Liver (tissue), 3 donors: Measurements from ENCODE around the gene ADPRS.

Source experiments
- ATF3 ChIP-seq: IDR thresholded peaks from 2 replicates; pipeline ENCODE4 v1.6.1; 2016; ENCODE audit warnings: antibody characterized with exemption
- EGR1 ChIP-seq, 2 donors: IDR thresholded peaks; 2 replicates each; pipeline ENCODE4 v1.6.1; 2016 to 2018; ENCODE audit warnings: antibody characterized with exemption in 2 of 2, low read depth in 2 of 2
- FOXA1 ChIP-seq: IDR thresholded peaks from 2 replicates; pipeline ENCODE4 v1.6.1; 2016; ENCODE audit warnings: antibody characterized with exemption
- GABPA ChIP-seq, 2 donors: IDR thresholded peaks in 1 of 2; conservative IDR thresholded peaks in 1 of 2; 2 replicates each; pipeline ENCODE4 v1.6.1; 2016; ENCODE audit warnings: antibody characterized with exemption in 2 of 2, mild to moderate bottlenecking in 1 of 2, moderate library complexity in 1 of 2
- HNF4A ChIP-seq, 2 donors: conservative IDR thresholded peaks; 2 replicates each; pipeline ENCODE4 v1.6.1; 2016; ENCODE audit warnings: antibody characterized with exemption in 2 of 2, mild to moderate bottlenecking in 2 of 2
- NR2F2 ChIP-seq: IDR thresholded peaks from 2 replicates; pipeline ENCODE4 v1.6.1; 2016; ENCODE audit warnings: antibody characterized with exemption
- RAD21 ChIP-seq, 2 donors: IDR thresholded peaks; 2 replicates each; pipeline ENCODE4 v1.6.1; 2016; ENCODE audit warnings: antibody characterized with exemption in 2 of 2, mild to moderate bottlenecking in 2 of 2
- REST ChIP-seq: IDR thresholded peaks from 2 replicates; pipeline ENCODE4 v1.6.1; 2016; ENCODE audit warnings: antibody characterized with exemption, mild to moderate bottlenecking
- RXRA ChIP-seq, 2 donors: IDR thresholded peaks; 2 replicates each; pipeline ENCODE4 v1.6.1; 2017 to 2018; ENCODE audit warnings: antibody characterized with exemption in 2 of 2, mild to moderate bottlenecking in 1 of 2
- SP1 ChIP-seq: IDR thresholded peaks from 2 replicates; pipeline ENCODE4 v1.6.1; 2018; ENCODE audit warnings: antibody characterized with exemption, mild to moderate bottlenecking
- YY1 ChIP-seq: IDR thresholded peaks from 2 replicates; pipeline ENCODE4 v1.6.1; 2016; ENCODE audit warnings: antibody characterized with exemption, mild to moderate bottlenecking
- TF ChIP-seq, protein P1 (sequence below): fragments of 150-350 bp; IDR thresholded peaks from 2 replicates; pipeline ENCODE4 v1.5.1; 2017; ENCODE audit warnings: improper control_type of control experiment, low read depth, low read length; ENCODE audit not compliant: missing input control
- TF ChIP-seq, protein P2 (sequence below): IDR thresholded peaks from 2 replicates; pipeline ENCODE4 v1.6.1; 2016; ENCODE audit warnings: antibody characterized with exemption
- donor health status: healthy.
- donor health status: healthy.

- TF ChIP-seq, protein P1, sequence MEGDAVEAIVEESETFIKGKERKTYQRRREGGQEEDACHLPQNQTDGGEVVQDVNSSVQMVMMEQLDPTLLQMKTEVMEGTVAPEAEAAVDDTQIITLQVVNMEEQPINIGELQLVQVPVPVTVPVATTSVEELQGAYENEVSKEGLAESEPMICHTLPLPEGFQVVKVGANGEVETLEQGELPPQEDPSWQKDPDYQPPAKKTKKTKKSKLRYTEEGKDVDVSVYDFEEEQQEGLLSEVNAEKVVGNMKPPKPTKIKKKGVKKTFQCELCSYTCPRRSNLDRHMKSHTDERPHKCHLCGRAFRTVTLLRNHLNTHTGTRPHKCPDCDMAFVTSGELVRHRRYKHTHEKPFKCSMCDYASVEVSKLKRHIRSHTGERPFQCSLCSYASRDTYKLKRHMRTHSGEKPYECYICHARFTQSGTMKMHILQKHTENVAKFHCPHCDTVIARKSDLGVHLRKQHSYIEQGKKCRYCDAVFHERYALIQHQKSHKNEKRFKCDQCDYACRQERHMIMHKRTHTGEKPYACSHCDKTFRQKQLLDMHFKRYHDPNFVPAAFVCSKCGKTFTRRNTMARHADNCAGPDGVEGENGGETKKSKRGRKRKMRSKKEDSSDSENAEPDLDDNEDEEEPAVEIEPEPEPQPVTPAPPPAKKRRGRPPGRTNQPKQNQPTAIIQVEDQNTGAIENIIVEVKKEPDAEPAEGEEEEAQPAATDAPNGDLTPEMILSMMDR = no peak
- TF ChIP-seq REST = no peak
- no peak for TF ChIP-seq YY1
- TF ChIP-seq, protein P2, sequence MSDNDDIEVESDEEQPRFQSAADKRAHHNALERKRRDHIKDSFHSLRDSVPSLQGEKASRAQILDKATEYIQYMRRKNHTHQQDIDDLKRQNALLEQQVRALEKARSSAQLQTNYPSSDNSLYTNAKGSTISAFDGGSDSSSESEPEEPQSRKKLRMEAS = no peak
- TF ChIP-seq HNF4A (conservative IDR thresholded peaks at IDR 0.05) = no peak
- TF ChIP-seq NR2F2 = no peak
- TF ChIP-seq RXRA (IDR thresholded peaks at IDR 0.05) = no peak
- TF ChIP-seq RAD21 (IDR thresholded peaks at IDR 0.05) = no peak
- no peak for TF ChIP-seq FOXA1
- no peak for TF ChIP-seq GABPA (IDR thresholded peaks at IDR 0.05 in 1 of 2, conservative IDR thresholded peaks at IDR 0.05 in 1 of 2)
- no peak for TF ChIP-seq SP1
- no peak for TF ChIP-seq EGR1 (IDR thresholded peaks at IDR 0.05; ENCODE audit: low read depth in 2 of 2)
- TF ChIP-seq ATF3 = no peak
Observed at GRCh38 chr1:36098650-36099365, 10.1 kb downstream of the ADPRS start.
